HepG2 (cell line): ENCODE results near the gene TM2D1. TPM values are rescaled to one million over a fixed set of nuclear protein-coding genes. Genes with fewer than 3 reads are reported as not detected.

ENCODE experiments used
- ATAC-seq: fragments of 200-7000 bp; cut with Tn5 transposase; 3 replicates; pipeline ENCODE4 v1.9.1; 2020; ENCODE audit warnings: mild to moderate bottlenecking, moderate library complexity
- BruUV-seq: library from RNA; stranded (reverse); fragments of 400-500 nt; replicated peaks from 2 replicates; lab custom pipeline; 2021; lab: Mats Ljungman, UMichigan
- CTCF ChIA-PET: fragments of 300-600 bp; formaldehyde crosslinking; extraction: SDS; loops from one replicate; lab custom pipeline; 2021; ENCODE audit warnings: low total read pairs, inconsistent platforms, low intra/inter-chr PET ratio; lab: Yijun Ruan, JAX
- POLR2A ChIA-PET: fragments of 350-600 bp; sonication (Branson Sonifier 250); formaldehyde crosslinking; loops from one replicate; lab custom pipeline; 2020; ENCODE audit warnings: antibody characterized with exemption, inconsistent platforms; lab: Yijun Ruan, JAX
- DNase-seq: peaks from one replicate; pipeline ENCODE4 v3.0.0-alpha.2; 2015; ENCODE audit warnings: low spot score
- FAIRE-seq: peaks from 3 replicates; lab custom pipeline; 2011; peaks lifted over from hg19 to GRCh38; lab: Jason Lieb, UNC
- H2AFZ ChIP-seq: one replicate; pipeline ENCODE4 v1.6.1; 2011; ENCODE audit warnings: low read length, inconsistent platforms
- H3K27ac ChIP-seq: fragments of 300-600 bp; 3 replicates; pipeline ENCODE4 v1.8.0; 2011; ENCODE audit warnings: mixed run types, mild to moderate bottlenecking, mixed read lengths, low read length, inconsistent platforms; ENCODE audit not compliant: insufficient read depth; ENCODE audit errors: extremely low read length
- H3K27me3 ChIP-seq, 2 experiments: fragments of 200-600 bp in 1 of 2; 2 replicates in 1 of 2; 3 replicates in 1 of 2; pipeline versions ENCODE4 v1.6.0 to v1.8.0; 2011; ENCODE audit warnings: low read length in 2 of 2, mild to moderate bottlenecking in 2 of 2, moderate library complexity in 2 of 2, inconsistent platforms in 1 of 2; ENCODE audit not compliant: insufficient read depth in 2 of 2, control insufficient read depth in 1 of 2
- H3K36me3 ChIP-seq, 2 experiments: fragments of 200-600 bp in 1 of 2; replicated peaks in 1 of 2; 2 replicates in 1 of 2; 3 replicates in 1 of 2; pipeline versions ENCODE4 v1.5.1 to v1.8.0; 2011; ENCODE audit warnings: low read length in 2 of 2, inconsistent platforms in 1 of 2; ENCODE audit not compliant: insufficient read depth in 2 of 2, control insufficient read depth in 1 of 2
- H3K4me1 ChIP-seq: 2 replicates; pipeline ENCODE4 v1.5.1; 2012; ENCODE audit warnings: low read length, inconsistent platforms; ENCODE audit not compliant: insufficient read depth
- H3K4me2 ChIP-seq: 2 replicates; pipeline ENCODE4 v1.6.0; 2011; ENCODE audit warnings: low read depth, low read length, inconsistent platforms
- H3K4me3 ChIP-seq, 3 experiments: fragments of 200-600 bp in 1 of 3; sonication (generic), shearing (Covaris generic) in 1 of 3; replicated peaks in 1 of 3; 2 replicates each; pipeline ENCODE4 v1.5.1; 2011 to 2016; ENCODE audit warnings: low read length in 3 of 3, inconsistent platforms in 2 of 3, low read depth in 2 of 3, mild to moderate bottlenecking in 2 of 3, control low read depth in 1 of 3, mixed read lengths in 1 of 3; ENCODE audit not compliant: insufficient read depth in 1 of 3
- H3K79me2 ChIP-seq: one replicate; pipeline ENCODE4 v1.6.1; 2011; ENCODE audit warnings: low read length, inconsistent platforms; ENCODE audit not compliant: insufficient read depth
- H3K9ac ChIP-seq: 2 replicates; pipeline ENCODE4 v1.6.0; 2011; ENCODE audit warnings: mild to moderate bottlenecking, low read depth, low read length, inconsistent platforms; ENCODE audit not compliant: insufficient read depth
- H3K9me3 ChIP-seq: 2 replicates; pipeline ENCODE4 v1.5.1; 2012; ENCODE audit warnings: mild to moderate bottlenecking, low read length
- H4K20me1 ChIP-seq: 2 replicates; pipeline ENCODE4 v1.6.0; 2011; ENCODE audit warnings: inconsistent platforms, mild to moderate bottlenecking, low read length, moderate library complexity; ENCODE audit not compliant: insufficient read depth
- GABPB1 ChIP-seq: IDR thresholded peaks from 2 replicates; pipeline ENCODE4 v1.6.1; 2016; ENCODE audit warnings: mild to moderate bottlenecking, missing genetic modification reagents, moderate library complexity, missing compliant biosample characterization
- MED1 ChIP-seq: sonication (generic); formaldehyde crosslinking; IDR thresholded peaks from 2 replicates; pipeline ENCODE4 v1.4.0; 2020; ENCODE audit warnings: missing genetic modification reagents
- PPARG ChIP-seq: conservative IDR thresholded peaks from 2 replicates; pipeline ENCODE4 v1.6.1; 2016; ENCODE audit warnings: missing biosample characterization, missing genetic modification reagents
- ZNF383 ChIP-seq: sonication (generic); formaldehyde crosslinking; IDR thresholded peaks from 2 replicates; pipeline ENCODE4 v1.4.0; 2020; ENCODE audit warnings: missing genetic modification reagents, mild to moderate bottlenecking, borderline replicate concordance
- ZNF713 ChIP-seq: sonication (generic); formaldehyde crosslinking; IDR thresholded peaks from 2 replicates; pipeline ENCODE4 v1.4.0; 2020; ENCODE audit warnings: mild to moderate bottlenecking, missing genetic modification reagents
- ZNF737 ChIP-seq: sonication (generic); formaldehyde crosslinking; IDR thresholded peaks from 2 replicates; pipeline ENCODE4 v1.5.0; 2020; ENCODE audit warnings: missing genetic modification reagents, mild to moderate bottlenecking, borderline replicate concordance
- ZNF740 ChIP-seq: sonication (generic); formaldehyde crosslinking; IDR thresholded peaks from 2 replicates; pipeline ENCODE4 v1.4.0; 2020; ENCODE audit warnings: missing genetic modification reagents
- ZNF776 ChIP-seq: sonication (generic); formaldehyde crosslinking; IDR thresholded peaks from 2 replicates; pipeline ENCODE4 v1.4.0; 2020; ENCODE audit warnings: mild to moderate bottlenecking, missing genetic modification reagents
- WGBS: methylation state at CpG from one replicate; pipeline ENCODE4 v1.1.6; 2017; ENCODE audit warnings: low lambda C conversion rate; 5-methylcytosine and 5-hydroxymethylcytosine counted together
- in situ Hi-C: cut with HindIII; loops from 2 replicates; pipeline ENCODE4 v1.10.0; 2017; ENCODE audit warnings: low pct_unique_long_range_greater_than_20kb; ENCODE audit not compliant: extremely low pct_ligation_motif_present
- intact Hi-C: fragments of 100-400 bp; cut with micrococcal nuclease; formaldehyde crosslinking; loops from one replicate; pipeline ENCODE4 v1.10.0; 2022; ENCODE audit not compliant: unreplicated experiment
- polyA plus RNA-seq, 8 experiments: library from polyadenylated mRNA; depleted of rRNA in 3 of 8; stranded (reverse) in 7 of 8; unstranded in 1 of 8; fragments of >200 nt; fragmentation: Illumina TruSeq in 4 of 8; extraction: Trizol in 4 of 8; gene quantifications; 2 replicates each; pipeline versions ENCODE4 v1.2.1 to v1.2.3, GENCODE V29; 2011 to 2016; ENCODE audit warnings: low read depth in 4 of 8, missing spikeins in 1 of 8, mixed read lengths in 1 of 8; ENCODE audit not compliant: insufficient read depth in 1 of 8
- total RNA-seq, 5 experiments: library from RNA; depleted of rRNA; stranded (reverse); fragments of >200 nt; fragmentation: Illumina TruSeq; extraction: Trizol; gene quantifications; 2 replicates each; pipeline ENCODE4 v1.2.3, GENCODE V29; 2016; ENCODE audit warnings: low read depth in 1 of 5
- TF ChIP-seq, protein P1 (sequence below): sonication (generic); formaldehyde crosslinking; IDR thresholded peaks from 2 replicates; pipeline ENCODE4 v1.4.0; 2020; ENCODE audit warnings: missing genetic modification reagents
- TF ChIP-seq, protein P2 (sequence below): IDR thresholded peaks from 2 replicates; pipeline ENCODE4 v1.6.1; 2012; ENCODE audit warnings: low read depth, low read length, improper control_type of control experiment

The TM2D1 gene
- total and polyA plus RNA-seq, 2 of the 13 experiments (the other 11 are each of a cell fraction or from before 2014, with no cell fraction given), result 26.6 to 49.0 TPM

GRCh38 chr1:61727544-61727943 is 2.6 kb upstream of the TM2D1 start:
- intact Hi-C loops, result loop anchor here (10.0 kb wide), 1 partner anchor 117 kb away; no protein-coding TSS in a partner anchor
- no peak for ATAC-seq
- peaks cover 22% of the 10 kb centered on the region for H3K79me2 ChIP-seq
- WGBS, result 78% methylated on average over 3 of the region's 3 CpGs
- H3K9me3 ChIP-seq, result no peaks in the 10 kb centered on the region
- TF ChIP-seq GABPB1 (CRISPR knock-in tag) (no peak), ZNF776 (no peak), ZNF713 (no peak), ZNF383 (CRISPR knock-in tag) (no peak), ZNF737 (CRISPR knock-in tag) (no peak), PPARG (no peak), MED1 (CRISPR knock-in tag) (no peak), ZNF740 (CRISPR knock-in tag) (no peak)
- TF ChIP-seq, protein P1, sequence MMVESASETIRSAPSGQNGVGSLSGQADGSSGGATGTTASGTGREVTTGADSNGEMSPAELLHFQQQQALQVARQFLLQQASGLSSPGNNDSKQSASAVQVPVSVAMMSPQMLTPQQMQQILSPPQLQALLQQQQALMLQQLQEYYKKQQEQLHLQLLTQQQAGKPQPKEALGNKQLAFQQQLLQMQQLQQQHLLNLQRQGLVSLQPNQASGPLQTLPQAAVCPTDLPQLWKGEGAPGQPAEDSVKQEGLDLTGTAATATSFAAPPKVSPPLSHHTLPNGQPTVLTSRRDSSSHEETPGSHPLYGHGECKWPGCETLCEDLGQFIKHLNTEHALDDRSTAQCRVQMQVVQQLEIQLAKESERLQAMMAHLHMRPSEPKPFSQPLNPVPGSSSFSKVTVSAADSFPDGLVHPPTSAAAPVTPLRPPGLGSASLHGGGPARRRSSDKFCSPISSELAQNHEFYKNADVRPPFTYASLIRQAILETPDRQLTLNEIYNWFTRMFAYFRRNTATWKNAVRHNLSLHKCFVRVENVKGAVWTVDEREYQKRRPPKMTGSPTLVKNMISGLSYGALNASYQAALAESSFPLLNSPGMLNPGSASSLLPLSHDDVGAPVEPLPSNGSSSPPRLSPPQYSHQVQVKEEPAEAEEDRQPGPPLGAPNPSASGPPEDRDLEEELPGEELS (CRISPR knock-in tag), result no peak
- TF ChIP-seq, protein P2, sequence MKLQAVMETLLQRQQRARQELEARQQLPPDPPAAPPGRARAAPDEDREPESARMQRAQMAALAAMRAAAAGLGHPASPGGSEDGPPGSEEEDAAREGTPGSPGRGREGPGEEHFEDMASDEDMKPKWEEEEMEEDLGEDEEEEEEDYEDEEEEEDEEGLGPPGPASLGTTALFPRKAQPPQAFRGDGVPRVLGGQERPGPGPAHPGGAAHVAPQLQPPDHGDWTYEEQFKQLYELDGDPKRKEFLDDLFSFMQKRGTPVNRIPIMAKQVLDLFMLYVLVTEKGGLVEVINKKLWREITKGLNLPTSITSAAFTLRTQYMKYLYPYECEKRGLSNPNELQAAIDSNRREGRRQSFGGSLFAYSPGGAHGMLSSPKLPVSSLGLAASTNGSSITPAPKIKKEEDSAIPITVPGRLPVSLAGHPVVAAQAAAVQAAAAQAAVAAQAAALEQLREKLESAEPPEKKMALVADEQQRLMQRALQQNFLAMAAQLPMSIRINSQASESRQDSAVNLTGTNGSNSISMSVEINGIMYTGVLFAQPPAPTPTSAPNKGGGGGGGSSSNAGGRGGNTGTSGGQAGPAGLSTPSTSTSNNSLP, result no peak
- TF ChIP-seq, all 625 proteins: peak for 0
- Histone ChIP-seq H3K4me1 (peaks cover 44% of the 10 kb centered on the region), H4K20me1 (no peaks in the 10 kb centered on the region), H2AFZ (no peak overlapping the region), H3K4me3 (no peak overlapping the region), H3K36me3 (no peaks in the 10 kb centered on the region), H3K9ac (no peak overlapping the region), H3K27me3 (no peaks in the 10 kb centered on the region; a peak in 1 of 5 replicates), H3K4me2 (no peak overlapping the region), H3K27ac (no peak overlapping the region)
- no TSS peak for BruUV-seq
- FAIRE-seq (no peak), DNase-seq (no peak)
- in situ Hi-C loops, result no loop called here
- CTCF ChIA-PET, result no interaction called here
- POLR2A ChIA-PET, result no interaction called here
